GM12874 (cell line): ENCODE data around the gene SLC5A1.

Experiments used
- CTCF ChIP-seq: IDR thresholded peaks from 2 replicates; pipeline ENCODE4 v1.5.1; 2011; ENCODE audit warnings: low read depth, mild to moderate bottlenecking, control low read depth, low read length, moderate library complexity; ENCODE audit not compliant: insufficient read depth

Gene SLC5A1

DNA sequence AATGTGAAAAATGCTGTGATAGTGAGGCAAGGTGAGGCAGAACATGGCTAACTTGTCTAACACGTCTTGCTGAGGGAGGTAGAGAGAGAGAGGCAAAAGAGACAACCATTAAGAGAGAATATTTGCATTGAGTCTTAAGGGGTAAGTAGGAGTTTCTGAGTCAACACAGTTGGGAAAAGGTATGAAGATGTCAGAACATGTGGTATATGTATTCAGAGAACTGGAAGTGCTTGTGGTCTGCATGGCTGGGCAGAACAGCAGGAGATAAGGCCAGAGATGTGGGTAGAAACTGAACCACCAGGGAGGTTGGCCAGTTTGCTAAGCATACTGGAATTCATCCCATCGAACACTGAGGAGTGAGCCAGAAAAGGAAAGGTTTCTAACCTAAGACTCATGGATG lies 25.0 kb upstream of the SLC5A1 start:
- TF ChIP-seq CTCF = no peak

- no peak for TF ChIP-seq CTCF
Measured at GRCh38 chr22:32020117-32020516, 22.9 kb upstream of the SLC5A1 start.

GRCh38 chr22:32021716-32022115 lies 21.3 kb upstream of the SLC5A1 start:
- TF ChIP-seq CTCF = no peak

DNA sequence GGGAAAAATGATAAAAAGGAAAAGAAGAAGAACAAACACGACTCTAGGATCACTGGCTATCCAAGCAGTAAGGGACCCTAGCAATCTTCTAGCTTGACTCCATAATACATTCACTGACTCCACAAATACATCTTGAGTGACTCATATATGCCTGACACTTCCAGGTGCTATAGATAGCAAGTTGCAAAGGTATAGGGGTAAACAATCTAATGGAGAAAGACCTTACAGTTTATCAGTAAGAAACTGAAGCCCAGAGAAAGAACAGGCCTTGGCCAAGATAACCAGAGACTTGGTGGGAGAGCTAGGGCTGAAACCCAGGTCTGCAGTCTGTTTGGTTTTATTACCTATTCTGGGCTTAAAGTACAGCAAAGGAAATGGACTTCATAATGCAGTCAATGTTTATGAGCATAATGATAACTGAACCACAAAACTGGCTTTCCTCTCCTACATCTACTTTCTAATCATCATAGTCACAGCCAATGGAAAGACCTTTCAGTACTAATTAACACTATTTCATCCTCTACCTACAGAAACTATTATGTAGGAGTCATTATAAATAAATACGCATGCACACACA lies 19.7 kb upstream of the SLC5A1 start:
- no peak for TF ChIP-seq CTCF

DNA sequence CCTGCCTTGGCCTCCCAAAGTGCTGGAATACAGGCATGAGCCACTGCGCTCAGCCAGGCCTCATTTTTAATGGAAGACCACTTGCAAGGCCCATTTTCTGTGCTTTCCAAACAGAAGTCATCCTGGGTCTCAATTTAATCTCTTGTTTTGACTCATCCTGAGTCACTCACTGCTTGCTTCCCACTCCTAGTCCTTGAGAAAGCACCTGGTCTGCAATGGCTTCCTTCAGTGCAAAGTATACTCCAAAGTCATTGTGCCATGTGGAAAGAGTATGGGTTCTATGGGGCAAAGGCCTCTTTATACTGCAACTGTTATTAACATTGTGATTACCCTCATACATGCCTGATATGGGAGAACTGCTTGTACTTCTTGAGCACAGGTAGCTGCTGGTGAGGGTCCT lies 18.3 kb upstream of the SLC5A1 start:
- no peak for TF ChIP-seq CTCF

GRCh38 chr22:32030518-32031247 lies 12.4 kb upstream of the SLC5A1 start:
- no peak for TF ChIP-seq CTCF

GRCh38 chr22:32031466-32031865 lies 11.6 kb upstream of the SLC5A1 start:
- no peak for TF ChIP-seq CTCF

DNA sequence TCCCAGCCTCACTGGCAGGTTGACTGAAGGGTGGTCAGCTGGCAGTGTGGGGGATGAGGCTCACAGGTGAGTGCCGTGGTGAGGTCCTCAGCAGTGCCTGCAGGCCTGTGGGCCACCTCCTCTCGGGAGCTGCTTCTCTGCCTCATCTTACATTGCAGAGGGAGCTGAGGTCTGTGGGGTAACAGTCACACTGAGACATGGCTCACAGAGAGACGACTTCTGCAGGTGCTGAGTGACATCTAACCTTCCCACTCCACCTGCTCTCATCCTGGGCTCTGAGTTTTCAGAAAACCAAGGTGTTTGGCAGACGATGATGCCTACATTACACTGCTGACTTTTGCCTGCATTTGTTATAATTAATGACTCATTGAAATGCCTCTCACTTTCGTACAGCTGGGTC lies 8.8 kb upstream of the SLC5A1 start:
- no peak for TF ChIP-seq CTCF
